Omental fat pad (tissue), 4 donors: ENCODE results near the gene TMEM245. TPM values are rescaled to one million over a fixed set of nuclear protein-coding genes. Genes with fewer than 3 reads are reported as not detected.

Experiments
- ATAC-seq: fragments of 150-250 bp; one replicate; pipeline ENCODE4 v1.9.1; 2016; ENCODE audit warnings: mild to moderate bottlenecking, moderate library complexity; ENCODE audit not compliant: low FRiP score
- DNase-seq: peaks from one replicate; pipeline ENCODE4 v3.0.0-alpha.2; 2019; ENCODE audit warnings: low spot score
- CTCF ChIP-seq, 3 donors: fragments of 450-650 bp; IDR thresholded peaks; one replicate each; pipeline ENCODE4 v1.5.1; 2016 to 2017; ENCODE audit warnings: antibody characterized with exemption in 3 of 3, mild to moderate bottlenecking in 3 of 3, moderate library complexity in 2 of 3
- total RNA-seq, 4 donors: library from RNA; depleted of rRNA; stranded (reverse); fragments of >200 nt; gene quantifications; one replicate each; pipeline ENCODE4 v1.1.0, GENCODE V29; 2016

TMEM245 gene
- total RNA-seq, 4 donors from 2014 or later: 64.8 to 91.5 (median 76.5) TPM

GRCh38 chr9:109149722-109150121, 30.0 kb upstream of the TMEM245 start:
- no peak for ATAC-seq
- no peak for DNase-seq
- no peak for TF ChIP-seq CTCF (IDR thresholded peaks at IDR 0.05)

GRCh38 chr9:109149089-109149488, 29.3 kb upstream of the TMEM245 start:
- ATAC-seq: no peak
- DNase-seq: no peak
- no peak for TF ChIP-seq CTCF (IDR thresholded peaks at IDR 0.05)

GRCh38 chr9:109145051-109145450, 25.3 kb upstream of the TMEM245 start:
- DNase-seq: no peak
- no peak for TF ChIP-seq CTCF (IDR thresholded peaks at IDR 0.05)

GRCh38 chr9:109143881-109144562, 24.3 kb upstream of the TMEM245 start:
- no peak for TF ChIP-seq CTCF (IDR thresholded peaks at IDR 0.05)
- ATAC-seq (no peak), DNase-seq (no peak)

More at GRCh38 chr9:109145051-109145450, 25.3 kb upstream of the TMEM245 start:
- ATAC-seq: no peak

GRCh38 chr9:109141375-109141774, 21.6 kb upstream of the TMEM245 start:
- DNase-seq (no peak), ATAC-seq (no peak)
- no peak for TF ChIP-seq CTCF (IDR thresholded peaks at IDR 0.05)

GRCh38 chr9:109139851-109140250, 20.1 kb upstream of the TMEM245 start:
- TF ChIP-seq CTCF (IDR thresholded peaks at IDR 0.05): no peak
- no peak for DNase-seq

GRCh38 chr9:109138421-109138820, 18.7 kb upstream of the TMEM245 start:
- no peak for TF ChIP-seq CTCF (IDR thresholded peaks at IDR 0.05)
- no peak for ATAC-seq
- no peak for DNase-seq

More at GRCh38 chr9:109139851-109140250, 20.1 kb upstream of the TMEM245 start:
- ATAC-seq: no peak
